NT2/D1 (cell line): ENCODE results near the gene TRIM9.

Experiments used
- DNase-seq: peaks from one replicate; pipeline ENCODE4 v3.0.0-alpha.2; 2011; ENCODE audit warnings: low read depth, low spot score
- H3K27me3 ChIP-seq: 2 replicates; pipeline ENCODE4 v1.6.0; 2011; ENCODE audit warnings: mild to moderate bottlenecking; ENCODE audit not compliant: insufficient read length, insufficient read depth
- H3K36me3 ChIP-seq: 2 replicates; pipeline ENCODE4 v1.6.1; 2011; ENCODE audit warnings: mild to moderate bottlenecking, low read length, mixed read lengths; ENCODE audit not compliant: insufficient read depth, insufficient read length
- H3K4me1 ChIP-seq: 2 replicates; pipeline ENCODE4 v1.5.1; 2011; ENCODE audit not compliant: insufficient read depth, insufficient read length
- H3K4me3 ChIP-seq: 2 replicates; pipeline ENCODE4 v1.5.1; 2011; ENCODE audit warnings: low read depth; ENCODE audit not compliant: insufficient read length
- H3K9ac ChIP-seq: 2 replicates; pipeline ENCODE4 v1.6.0; 2011; ENCODE audit warnings: low read depth; ENCODE audit not compliant: insufficient read length
- H3K9me3 ChIP-seq: 2 replicates; pipeline ENCODE4 v1.5.1; 2011; ENCODE audit warnings: mild to moderate bottlenecking, low read length; ENCODE audit not compliant: insufficient read depth
- SUZ12 ChIP-seq: IDR thresholded peaks from 2 replicates; pipeline ENCODE4 v1.6.1; 2011; ENCODE audit not compliant: insufficient read length, insufficient read depth; ENCODE audit errors: extremely low read depth
- YY1 ChIP-seq: IDR thresholded peaks from 2 replicates; pipeline ENCODE4 v1.6.1; 2011; ENCODE audit not compliant: insufficient read length, insufficient read depth
- ZNF274 ChIP-seq: IDR thresholded peaks from 2 replicates; pipeline ENCODE4 v1.6.1; 2011; ENCODE audit warnings: mild to moderate bottlenecking, low read depth, low read length

TRIM9 gene

GRCh38 chr14:51070726-51071125 lies 24.2 kb downstream of the TRIM9 start:
- TF ChIP-seq YY1 (no peak), ZNF274 (no peak), SUZ12 (no peak)
- Histone ChIP-seq H3K4me3 (no peak overlapping the region), H3K27me3 (no peaks in the 10 kb centered on the region), H3K9me3 (0 out of 2 replicates have a peak, but pooled peaks cover 4% of the 10 kb centered on the region), H3K9ac (no peak overlapping the region), H3K36me3 (no peaks in the 10 kb centered on the region), H3K4me1 (no peaks in the 10 kb centered on the region)
- DNase-seq = no peak

GRCh38 chr14:51069055-51069454 lies 25.9 kb downstream of the TRIM9 start:
- no peaks in the 10 kb centered on the region for H3K27me3 ChIP-seq
- no peak for DNase-seq
- H3K4me3 ChIP-seq = no peak overlapping the region
- TF ChIP-seq SUZ12 = no peak
- TF ChIP-seq YY1 = no peak
- no peak for TF ChIP-seq ZNF274
- 0 out of 2 replicates have a peak, but pooled peaks cover 4% of the 10 kb centered on the region for H3K9me3 ChIP-seq
- no peaks in the 10 kb centered on the region for H3K36me3 ChIP-seq
- no peak overlapping the region for H3K9ac ChIP-seq
- no peaks in the 10 kb centered on the region for H3K4me1 ChIP-seq

- Histone ChIP-seq H3K9me3 (0 out of 2 replicates have a peak, but pooled peaks cover 4% of the 10 kb centered on the region), H3K36me3 (no peaks in the 10 kb centered on the region), H3K4me3 (no peak overlapping the region), H3K9ac (no peak overlapping the region), H3K4me1 (no peaks in the 10 kb centered on the region), H3K27me3 (no peaks in the 10 kb centered on the region)
- no peak for DNase-seq
- TF ChIP-seq YY1 = no peak
- TF ChIP-seq ZNF274 = no peak
- no peak for TF ChIP-seq SUZ12
Measured at GRCh38 chr14:51068268-51068667, 26.6 kb downstream of the TRIM9 start.

GRCh38 chr14:51067295-51067694 lies 27.6 kb downstream of the TRIM9 start:
- H3K9me3 ChIP-seq = 0 out of 2 replicates have a peak, but pooled peaks cover 4% of the 10 kb centered on the region

GRCh38 chr14:51066576-51066975 lies 28.3 kb downstream of the TRIM9 start:
- H3K9me3 ChIP-seq = 0 out of 2 replicates have a peak, but pooled peaks cover 4% of the 10 kb centered on the region
- no peaks in the 10 kb centered on the region for H3K27me3 ChIP-seq
- TF ChIP-seq SUZ12 (no peak), YY1 (no peak), ZNF274 (no peak)
- no peaks in the 10 kb centered on the region for H3K4me1 ChIP-seq
- no peak overlapping the region for H3K9ac ChIP-seq
- no peaks in the 10 kb centered on the region for H3K36me3 ChIP-seq
- DNase-seq = no peak
- H3K4me3 ChIP-seq = no peak overlapping the region

More at GRCh38 chr14:51067295-51067694, 27.6 kb downstream of the TRIM9 start:
- Histone ChIP-seq H3K9ac (no peak overlapping the region), H3K27me3 (no peaks in the 10 kb centered on the region), H3K4me3 (no peak overlapping the region), H3K4me1 (no peaks in the 10 kb centered on the region), H3K36me3 (no peaks in the 10 kb centered on the region)
- TF ChIP-seq YY1 (no peak), SUZ12 (no peak), ZNF274 (no peak)
- DNase-seq = no peak

- Histone ChIP-seq H3K4me1 (no peaks in the 10 kb centered on the region), H3K36me3 (no peaks in the 10 kb centered on the region), H3K9ac (no peak overlapping the region), H3K27me3 (no peaks in the 10 kb centered on the region), H3K4me3 (no peak overlapping the region), H3K9me3 (no peaks in the 10 kb centered on the region)
- DNase-seq = no peak
- TF ChIP-seq YY1 = no peak
- no peak for TF ChIP-seq ZNF274
- TF ChIP-seq SUZ12 = no peak
Measured at GRCh38 chr14:51059032-51059431, 35.9 kb downstream of the TRIM9 start.

- DNase-seq = no peak
- Histone ChIP-seq H3K9me3 (no peaks in the 10 kb centered on the region), H3K27me3 (no peaks in the 10 kb centered on the region), H3K9ac (no peak overlapping the region), H3K36me3 (no peaks in the 10 kb centered on the region), H3K4me1 (no peaks in the 10 kb centered on the region), H3K4me3 (no peak overlapping the region)
- no peak for TF ChIP-seq ZNF274
- TF ChIP-seq SUZ12 = no peak
- TF ChIP-seq YY1 = no peak
Measured at GRCh38 chr14:51058382-51058781, 36.5 kb downstream of the TRIM9 start.

- TF ChIP-seq ZNF274 = no peak
- TF ChIP-seq YY1 = no peak
- no peak for TF ChIP-seq SUZ12
- no peaks in the 10 kb centered on the region for H3K4me1 ChIP-seq
- DNase-seq = no peak
- no peak overlapping the region for H3K4me3 ChIP-seq
- H3K36me3 ChIP-seq = no peaks in the 10 kb centered on the region
- H3K9me3 ChIP-seq = no peaks in the 10 kb centered on the region
- H3K9ac ChIP-seq = no peak overlapping the region
- no peaks in the 10 kb centered on the region for H3K27me3 ChIP-seq
Measured at GRCh38 chr14:51056421-51056820, 38.5 kb downstream of the TRIM9 start.
